GM19463 (cell line): ENCODE results near the gene MC5R.

ENCODE experiments used
- ATAC-seq: cut with Tn5 transposase; IDR thresholded peaks from one replicate; pipeline ENCODE4 v1.9.1; 2021; ENCODE audit warnings: mild to moderate bottlenecking, moderate library complexity; ENCODE audit not compliant: unreplicated experiment

Gene MC5R

DNA sequence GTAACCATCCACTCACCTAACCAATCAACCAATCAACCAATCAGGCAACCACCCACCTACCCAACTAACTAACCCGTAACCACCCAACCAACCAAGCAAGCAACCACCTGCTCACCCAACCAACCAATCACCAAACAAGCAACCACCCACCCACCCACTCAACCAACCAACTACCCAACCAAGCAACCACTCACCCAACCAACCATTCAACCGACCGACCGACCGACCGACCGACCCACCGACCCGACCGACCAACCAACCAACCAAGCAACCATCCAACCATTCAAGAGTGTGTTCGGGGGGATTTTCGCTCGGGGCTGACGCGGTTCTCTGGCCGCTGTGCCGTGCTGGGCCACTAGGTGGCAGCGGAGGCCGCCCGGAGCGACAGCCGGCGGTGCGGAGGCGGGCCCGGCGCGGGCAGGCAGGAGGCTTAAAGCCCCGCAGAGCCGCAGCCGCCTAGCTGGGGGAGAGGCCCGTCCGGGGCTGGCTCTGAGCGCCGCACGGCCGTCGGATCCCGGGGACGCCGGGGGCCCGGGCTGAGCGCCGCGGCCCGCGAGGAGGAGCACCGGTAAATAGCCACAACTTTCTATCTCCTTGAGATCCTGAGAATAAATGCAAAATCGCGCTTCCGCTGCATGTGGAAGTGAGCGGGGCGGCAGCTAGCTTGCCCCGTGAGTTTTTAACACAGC is at the start of gene MC5R:
TSS of gene MC5R (plus strand) at position 443 of the 689 bp plus-strand sequence. CDS start 1,617 bp downstream, outside the sequence.
- peak; percentile 97 for ATAC-seq

DNA sequence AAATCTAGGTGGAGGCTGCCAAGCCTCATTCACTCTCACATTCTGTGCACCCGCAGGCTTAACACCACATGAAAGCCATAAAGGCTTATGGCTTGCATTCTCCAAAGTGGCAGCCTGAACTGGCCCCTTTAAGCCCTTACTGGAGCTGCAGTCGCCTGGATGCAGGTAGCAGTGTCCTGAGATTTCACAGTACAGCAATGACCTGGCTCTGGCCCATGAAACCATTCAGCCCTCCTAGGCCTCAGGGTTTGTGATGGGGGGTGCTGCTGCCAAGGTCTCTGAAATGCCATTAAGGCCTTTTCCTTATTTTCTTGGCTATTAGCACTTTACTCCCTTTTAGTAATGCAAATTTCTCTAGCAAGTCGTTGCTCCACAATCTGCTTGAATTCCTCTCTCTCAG is 48.9 kb upstream of the MC5R start:
- ATAC-seq, result no peak

DNA sequence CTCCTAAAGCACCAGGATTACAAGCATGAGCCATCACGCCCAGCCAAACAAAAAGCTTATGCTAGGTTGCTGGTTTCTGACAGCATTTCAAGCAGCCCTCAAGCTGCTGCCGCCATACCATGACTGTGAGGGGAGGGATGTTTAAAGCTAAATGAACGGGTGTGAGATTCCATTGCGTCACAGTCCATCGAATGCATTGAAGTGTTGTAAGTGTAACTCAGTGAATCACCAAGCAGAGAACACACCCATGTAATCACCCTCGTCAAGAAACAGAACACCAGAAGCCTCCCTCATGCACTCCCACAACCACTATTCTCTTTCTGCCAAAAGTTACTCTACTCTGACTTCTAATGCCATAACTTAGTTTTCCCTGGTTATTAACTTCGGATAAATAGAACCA is 32.8 kb upstream of the MC5R start:
- no peak for ATAC-seq

DNA sequence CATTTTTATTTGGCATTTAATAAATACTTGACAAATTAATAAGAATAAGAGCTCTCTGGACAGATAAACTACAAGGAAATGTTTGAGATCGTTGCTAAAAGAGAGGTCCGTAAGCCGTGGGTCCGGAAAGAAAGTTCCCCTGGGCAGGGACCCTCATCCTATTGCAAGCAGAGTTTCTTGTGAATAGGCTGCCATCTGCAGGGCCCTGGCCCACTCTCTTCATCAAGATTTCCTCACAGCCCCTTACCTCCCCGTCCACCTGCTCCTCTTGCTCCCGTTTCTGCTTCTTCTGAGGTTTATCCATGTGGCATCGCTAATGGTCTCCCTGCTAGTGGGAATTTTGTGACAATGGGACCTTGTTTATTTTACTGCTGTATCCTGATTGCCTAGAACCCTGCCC is 30.1 kb upstream of the MC5R start:
- ATAC-seq, result no peak

- no peak for ATAC-seq
These were observed 27.4 kb upstream of the MC5R start for GRCh38 chr18:13796515-13796914.

DNA sequence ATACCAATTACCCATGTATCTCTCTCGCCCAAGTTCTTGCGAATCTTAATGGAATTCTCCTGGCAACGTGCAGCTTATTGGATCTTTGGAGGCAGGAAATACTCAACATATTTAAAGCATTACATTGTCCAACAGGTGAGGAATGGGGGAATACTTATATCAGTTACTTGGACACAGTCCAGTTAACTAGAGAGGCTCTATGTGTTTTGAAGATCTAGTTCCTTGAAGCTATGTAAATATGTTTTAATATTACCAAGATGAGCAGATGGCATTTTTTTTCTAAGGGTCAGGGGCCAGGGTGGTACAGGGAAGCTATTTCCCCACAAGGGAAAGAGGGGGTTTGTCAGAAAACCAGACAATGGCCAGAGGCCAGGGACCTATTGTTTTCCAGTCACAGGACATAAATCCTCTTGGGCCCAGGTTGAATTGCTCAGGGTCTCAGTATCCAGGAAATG is 26.8 kb upstream of the MC5R start:
- ATAC-seq, result no peak

GRCh38 chr18:13799396-13799795 is 24.6 kb upstream of the MC5R start:
- ATAC-seq, result no peak

DNA sequence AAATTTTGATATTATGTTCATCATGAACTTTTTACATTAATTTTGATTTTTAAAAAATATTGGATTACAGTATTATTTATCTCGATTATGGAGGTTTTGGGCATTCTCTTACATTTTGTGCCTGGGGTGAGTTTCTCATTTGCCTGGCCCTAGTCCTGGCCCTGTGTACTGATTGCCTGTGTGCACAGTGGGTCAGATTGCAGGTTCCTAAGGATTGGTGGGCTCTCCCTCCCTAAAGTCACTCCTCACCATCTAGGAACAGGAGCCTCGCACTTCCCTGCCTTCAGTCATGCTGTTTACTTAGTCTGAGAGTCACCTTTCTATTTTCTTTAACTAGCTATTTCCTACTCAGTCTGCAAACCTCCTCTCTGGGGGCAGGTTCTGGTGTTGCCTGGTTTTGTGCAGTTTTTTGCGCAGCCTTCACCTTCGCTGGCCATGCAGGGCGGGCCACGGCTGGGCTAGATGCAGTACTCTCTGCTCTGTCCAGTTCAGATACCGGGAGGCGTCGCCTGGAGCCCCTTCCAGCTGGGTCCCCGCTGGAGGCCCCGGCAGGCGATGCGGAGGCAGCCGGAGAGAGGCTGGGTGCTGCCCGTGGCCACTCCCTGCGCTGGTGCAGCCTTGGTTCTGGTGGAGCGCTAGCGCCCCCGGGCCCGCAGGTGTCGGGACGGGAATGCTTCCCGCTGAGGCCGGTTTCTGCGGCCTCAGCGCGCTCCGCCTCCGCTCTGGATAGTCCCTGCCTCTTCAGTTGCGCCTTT is 23.3 kb upstream of the MC5R start:
- peak; percentile 70 for ATAC-seq

DNA sequence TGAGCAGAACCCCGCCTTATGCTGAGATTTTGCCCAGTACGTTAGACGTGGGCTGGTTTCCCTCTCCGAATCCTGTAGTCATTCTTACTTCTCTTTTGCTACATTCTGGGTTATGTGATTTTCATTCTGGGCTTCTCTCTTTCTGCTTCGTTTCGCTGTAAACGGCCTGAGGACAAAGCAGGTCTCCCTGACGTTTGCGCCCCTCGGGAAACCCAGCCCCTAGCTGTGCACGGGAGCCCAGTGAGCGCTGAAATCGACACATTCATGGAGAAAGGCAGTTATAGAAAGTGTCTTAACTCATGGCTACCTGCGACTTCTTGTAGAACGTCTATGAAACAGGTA is 22.7 kb upstream of the MC5R start:
- ATAC-seq, result no peak

- no peak for ATAC-seq
These were observed 19.6 kb upstream of the MC5R start for GRCh38 chr18:13804305-13804704.

- no peak for ATAC-seq
These were observed 15.5 kb upstream of the MC5R start for GRCh38 chr18:13808294-13809042.

DNA sequence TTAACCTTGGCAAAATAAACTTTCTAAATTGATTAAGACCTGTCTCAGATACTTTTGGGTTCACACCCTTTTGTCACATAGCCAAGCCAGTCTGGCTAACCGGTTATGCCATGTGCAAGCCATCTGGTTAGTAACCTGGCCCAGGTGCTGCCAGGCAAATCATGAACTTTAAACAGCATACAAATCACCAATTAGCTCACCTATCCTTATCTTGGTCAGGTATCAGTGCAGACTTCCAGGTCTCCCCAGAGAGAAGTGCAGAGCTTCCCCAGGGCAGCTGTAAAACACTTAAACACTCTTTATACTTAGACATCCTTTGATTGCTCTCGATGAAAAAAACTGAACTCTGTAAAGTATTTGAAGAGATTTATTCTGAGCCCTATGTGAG is 14.9 kb upstream of the MC5R start:
- no peak for ATAC-seq

DNA sequence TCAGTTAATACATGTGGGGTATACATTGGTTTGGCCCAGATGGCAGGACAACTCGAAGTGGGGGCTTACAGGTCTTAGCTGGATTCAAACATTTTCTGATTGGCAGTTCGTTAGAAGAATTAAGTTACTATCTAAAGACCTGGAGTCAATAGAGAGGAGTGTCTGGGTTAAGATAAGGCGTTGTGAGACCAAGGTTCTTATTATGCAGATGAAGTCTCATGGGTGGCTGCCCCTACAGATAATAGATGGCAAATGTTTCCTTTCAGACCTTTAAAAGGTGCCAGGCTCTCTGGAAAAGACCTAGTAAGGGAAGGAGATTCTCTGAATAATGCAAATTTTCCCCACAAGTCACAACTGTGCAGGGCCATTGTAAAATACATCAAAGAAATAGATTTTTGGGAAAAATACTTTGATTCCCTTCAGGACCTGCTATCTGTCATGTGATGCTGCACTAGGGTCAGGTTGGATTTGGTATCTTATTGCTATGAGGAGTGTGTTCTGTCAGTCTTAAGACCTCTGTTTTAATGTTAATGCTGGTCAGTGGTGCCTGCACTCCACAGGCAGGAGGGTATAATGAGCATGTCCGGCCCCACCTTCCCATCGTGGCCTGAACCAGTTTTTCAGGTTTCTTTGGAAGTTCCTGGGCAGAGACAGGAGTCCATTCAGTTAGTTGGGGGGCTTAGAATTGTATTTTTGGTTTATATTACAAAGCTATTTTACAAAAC is 14.3 kb upstream of the MC5R start:
- no peak for ATAC-seq

GRCh38 chr18:13810950-13811485 is 12.9 kb upstream of the MC5R start:
- ATAC-seq, result no peak

DNA sequence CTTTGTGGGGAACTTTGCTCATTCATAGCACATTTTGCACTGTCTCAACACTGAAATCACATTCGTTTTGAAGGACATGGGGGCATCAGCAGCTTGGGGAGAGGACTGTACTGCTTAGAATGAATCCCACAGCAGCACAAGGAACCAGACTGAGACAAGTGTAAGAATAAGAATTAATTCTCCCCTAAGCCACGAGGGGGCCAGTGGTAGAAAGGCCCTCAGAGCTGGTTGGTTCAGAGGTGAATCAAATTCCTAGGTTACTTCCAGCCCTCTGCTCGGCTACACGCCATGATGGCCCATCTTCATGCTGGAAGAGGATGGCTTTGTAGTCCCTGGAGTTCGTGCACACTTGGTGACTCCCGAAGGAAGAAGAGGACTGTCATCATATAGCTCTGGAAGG is 12.0 kb upstream of the MC5R start:
- ATAC-seq, result no peak

- ATAC-seq, result peak; percentile 91
These were observed 10.6 kb upstream of the MC5R start for GRCh38 chr18:13813271-13813849.

GRCh38 chr18:13826209-13826608 is 2.3 kb downstream of the MC5R start:
- ATAC-seq, result no peak

GRCh38 chr18:13831864-13832508 is 8.0 kb downstream of the MC5R start:
- no peak for ATAC-seq

DNA sequence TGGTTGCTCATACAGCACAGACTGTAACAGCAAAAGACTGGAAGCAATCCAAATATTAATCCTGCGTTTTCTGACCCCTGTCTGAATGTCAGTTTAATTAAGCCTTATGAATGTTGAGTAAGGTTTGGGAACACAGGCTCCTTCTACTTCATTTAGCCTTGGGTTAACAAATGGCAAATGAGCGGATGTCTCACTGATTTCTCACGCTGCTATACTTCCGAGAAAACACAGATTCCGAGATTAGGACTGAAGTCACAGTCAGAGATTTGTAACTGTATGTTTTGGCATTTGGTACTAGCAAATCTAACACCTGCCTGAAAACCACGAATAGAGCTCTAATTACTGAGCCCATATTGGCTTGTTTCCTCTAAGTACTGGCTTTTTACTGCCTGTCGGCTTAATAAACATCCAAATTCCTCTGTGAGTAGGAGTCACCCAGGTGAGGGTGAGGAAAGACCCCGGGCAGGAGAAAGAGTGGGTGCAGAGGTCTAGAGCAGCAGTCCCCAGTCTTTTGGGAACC is 10.6 kb downstream of the MC5R start:
- no peak for ATAC-seq

DNA sequence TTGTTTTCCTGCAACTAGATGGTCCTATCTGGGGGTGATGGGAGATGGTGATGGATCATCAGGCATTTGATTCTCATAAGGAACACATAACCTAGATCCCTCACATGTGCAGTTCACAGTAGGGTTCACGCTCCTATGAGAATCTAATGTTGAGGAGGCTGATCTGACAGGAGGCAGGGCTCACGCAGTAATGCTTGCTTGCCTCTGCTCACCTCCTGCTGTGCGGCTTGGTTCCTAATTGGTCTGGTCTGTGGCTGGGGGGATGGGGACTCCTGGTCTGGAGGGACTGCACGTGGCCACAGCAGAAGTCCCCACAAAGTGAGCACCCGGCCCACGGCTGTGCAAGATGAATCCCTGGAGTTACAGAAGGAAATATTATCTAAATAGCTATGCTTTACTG is 11.3 kb downstream of the MC5R start:
- no peak for ATAC-seq
